Measurements from ENCODE around the gene CDCA5. TPM values are rescaled to one million over a fixed set of nuclear protein-coding genes. Genes with fewer than 3 reads are reported as not detected.

Gene CDCA5
- total RNA-seq: 1 to 10 TPM in 1 of 2 donors, under 1 TPM in 1; 0.81 to 2.5 TPM
- long read RNA-seq, partial matches to known transcripts: 0 of 2 reads
- long read RNA-seq, other reads (novel, unspliced or antisense): 0 of 2 reads

DNA sequence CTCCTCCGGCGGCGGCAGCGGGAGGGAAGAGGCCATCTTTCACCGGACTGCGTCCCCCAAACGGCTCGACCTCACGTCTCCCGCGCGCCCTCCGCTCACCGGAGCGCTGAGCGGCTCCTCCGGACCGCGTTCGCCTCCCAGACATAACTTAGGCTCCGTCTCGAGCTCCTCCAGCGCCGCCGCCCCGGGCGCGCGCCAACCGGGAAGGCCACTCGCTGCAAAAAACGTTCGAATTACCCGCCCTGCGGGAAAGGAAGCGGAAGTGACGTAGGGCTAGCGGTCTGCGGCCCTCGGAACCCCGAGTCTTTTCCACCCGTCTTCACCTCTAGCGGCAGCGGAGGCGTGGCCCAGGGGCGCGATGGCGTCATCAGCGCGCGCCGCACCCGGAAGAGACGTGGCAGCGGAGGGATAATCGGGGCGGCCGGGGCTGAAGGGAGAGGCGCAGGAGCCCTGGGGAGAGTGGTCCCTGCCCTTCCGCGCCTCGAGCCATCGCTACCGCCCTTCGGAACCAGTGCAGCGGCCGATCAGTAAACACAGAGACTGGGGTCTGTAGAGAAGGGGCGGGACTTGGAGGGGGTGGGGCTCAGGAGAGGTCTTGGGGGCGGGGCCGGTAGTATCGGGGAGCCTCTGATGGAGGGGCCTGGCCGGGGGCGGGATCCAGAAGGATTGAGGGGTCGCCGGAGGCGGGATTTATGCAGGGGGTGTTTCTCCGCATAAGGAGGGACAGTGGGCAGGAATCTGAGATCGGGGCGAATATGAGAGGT lies at the start of gene CDCA5, which contains the start of gene ZFPL1:
CDCA5 (minus strand) TSS at position 207 of the 764 bp plus-strand sequence; CDS start at position 145, 62 bp downstream.
ZFPL1 (plus strand) TSS at position 389 of the 764 bp plus-strand sequence. CDS start 477 bp downstream, outside the sequence.
- intact Hi-C loops (cut with DNase I): no loop called here
- ATAC-seq: peak; percentile 97 to 99
- DNase-seq: peak; percentile 95

DNA sequence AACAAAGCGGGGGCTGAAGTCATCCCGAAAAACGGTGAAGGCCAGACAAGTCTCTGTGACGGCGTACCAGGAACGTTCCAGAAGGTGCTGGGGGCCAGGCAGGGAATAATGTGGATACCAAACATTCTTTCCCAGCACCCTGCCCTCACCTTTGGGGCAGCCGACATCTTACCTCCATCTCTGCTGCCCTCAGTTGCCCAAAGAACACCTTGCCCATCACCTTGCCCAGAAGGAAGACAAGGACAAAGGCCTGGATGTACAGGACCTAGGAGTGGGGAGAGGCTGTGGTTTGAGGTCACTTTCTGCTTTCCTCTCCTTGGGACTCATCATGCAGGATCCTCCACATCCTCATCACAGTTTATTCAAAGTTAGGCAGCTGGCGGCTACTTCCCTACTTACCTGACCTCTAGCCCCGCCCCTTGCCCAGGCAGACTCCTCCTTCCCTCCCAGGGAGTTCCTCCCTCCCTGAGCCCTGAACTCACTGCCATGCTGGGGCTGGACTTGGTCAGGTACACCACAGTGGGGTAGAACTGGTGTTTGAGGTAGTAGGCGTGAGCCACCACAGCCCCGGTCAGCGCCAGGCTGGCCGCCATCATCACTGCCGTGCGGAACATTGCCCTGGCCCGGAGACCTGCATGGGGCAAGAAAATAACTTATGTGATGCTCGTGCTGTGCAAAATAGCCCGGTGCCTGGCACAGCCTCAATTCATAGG lies 49.3 kb upstream of the CDCA5 start:
- peak in 1 of 2 donors; percentile 7 for ATAC-seq
- peak; percentile 46 for DNase-seq
- intact Hi-C loops (cut with DNase I): no loop called here

DNA sequence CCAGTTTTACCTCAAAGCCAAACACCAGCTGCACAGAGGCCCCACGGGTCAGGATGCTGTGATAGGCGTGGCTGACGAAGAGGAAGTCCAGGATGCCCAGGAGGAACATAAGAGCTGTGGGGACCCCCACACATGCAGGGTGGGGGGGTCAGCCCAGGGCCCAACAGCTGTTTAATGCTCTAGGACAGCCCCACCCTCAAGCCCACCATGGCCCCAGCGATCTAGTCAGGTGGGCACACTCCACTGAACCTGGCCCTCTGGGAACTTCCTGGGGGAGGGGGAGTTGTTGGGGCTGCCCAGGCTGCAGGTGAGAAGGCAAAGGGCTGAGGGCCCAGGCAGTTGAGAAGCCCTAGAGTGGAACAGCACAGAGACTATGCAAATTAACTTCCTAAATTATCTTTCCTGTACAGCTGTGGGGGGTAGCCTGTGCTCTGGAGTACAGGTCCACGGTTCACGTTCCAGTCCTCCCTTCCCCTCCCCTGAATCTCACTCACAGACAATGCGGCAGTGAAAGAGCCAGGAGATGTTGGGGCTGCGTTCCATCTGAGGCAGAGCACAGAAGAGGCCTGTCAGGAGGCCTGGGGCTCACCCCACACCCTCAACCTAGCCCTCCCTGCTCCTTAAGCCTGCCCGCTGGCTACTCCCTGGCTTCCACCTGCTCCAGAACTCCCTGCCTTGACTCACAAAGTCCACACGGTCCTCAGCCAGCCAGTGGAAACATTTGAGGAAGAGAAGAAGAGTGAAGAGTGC lies 48.6 kb upstream of the CDCA5 start:
- intact Hi-C loops (cut with DNase I): no loop called here
- DNase-seq (no peak), ATAC-seq (no peak)

DNA sequence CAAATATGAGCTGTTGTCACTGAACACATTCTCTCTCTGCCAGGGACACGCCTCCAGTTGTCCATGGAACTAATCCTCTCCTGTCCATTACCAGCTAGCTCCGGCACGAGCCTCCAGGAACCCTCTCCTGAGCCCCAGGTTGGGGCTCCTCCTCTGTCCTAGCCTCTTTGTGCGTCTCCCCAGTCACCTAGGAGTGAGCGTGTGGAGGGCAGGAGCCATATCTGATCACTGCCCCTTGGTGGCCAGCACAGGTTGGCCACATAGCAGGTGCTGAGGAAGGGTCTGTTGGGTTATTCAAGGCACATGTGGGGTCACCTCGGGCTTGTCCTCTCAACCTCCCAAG lies 48.0 kb upstream of the CDCA5 start:
- intact Hi-C loops (cut with DNase I): no loop called here
- ATAC-seq: no peak
- no peak for DNase-seq

DNA sequence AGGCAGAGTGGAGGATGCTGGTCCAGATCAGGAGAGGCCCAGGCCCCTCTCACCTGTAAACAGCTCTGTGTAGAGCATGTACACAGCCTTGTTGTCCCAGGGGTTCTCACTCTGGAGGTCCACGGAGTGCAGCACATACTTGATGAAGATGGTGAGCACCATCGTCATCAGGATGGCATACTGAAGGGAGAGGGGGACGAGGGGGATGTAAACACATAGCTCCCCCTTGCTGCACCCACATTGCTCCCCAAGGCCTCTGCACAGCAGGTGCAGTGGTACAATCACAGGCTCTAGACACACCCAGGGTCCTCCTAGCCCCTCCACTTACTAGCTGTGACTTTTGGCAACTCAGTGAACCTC lies 47.6 kb upstream of the CDCA5 start:
- intact Hi-C loops (cut with DNase I): no loop called here
- DNase-seq: no peak

DNA sequence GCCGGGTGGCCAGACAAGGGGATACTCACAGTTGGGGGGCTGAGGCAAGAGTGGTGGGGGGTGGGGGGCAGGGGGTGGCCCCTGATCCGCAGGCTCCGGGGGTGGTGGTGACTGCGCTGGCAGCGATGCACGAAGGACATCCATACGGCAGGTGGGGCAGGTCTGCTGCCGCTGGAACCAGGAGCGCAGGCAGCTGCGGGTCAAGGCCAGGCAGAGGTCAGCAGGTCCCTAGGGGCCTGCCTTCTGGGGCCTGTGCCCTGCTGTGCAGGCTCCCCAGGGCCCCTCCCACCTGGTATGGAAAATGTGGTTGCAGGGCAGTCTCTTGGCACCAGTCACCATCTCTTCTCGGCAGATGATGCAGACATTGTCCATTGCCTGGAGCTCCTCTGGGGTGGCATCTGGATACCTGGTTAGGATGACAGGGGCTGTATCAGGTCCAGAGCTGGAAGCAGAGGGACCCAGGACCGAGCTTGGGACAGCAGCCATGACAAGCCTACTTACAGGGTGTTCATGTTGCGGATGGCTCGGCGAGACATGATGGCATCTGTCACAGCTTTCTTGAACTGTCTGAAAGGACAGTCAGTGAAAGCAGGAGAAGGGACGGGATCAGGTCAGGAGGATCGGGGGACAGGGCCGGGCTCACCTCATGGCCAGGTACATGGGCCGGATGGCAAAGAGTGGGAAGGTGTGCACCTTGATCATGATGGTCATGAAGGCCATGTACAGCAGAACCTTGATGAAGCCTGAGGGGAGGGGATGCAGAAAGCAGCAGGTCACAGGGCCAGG lies 47.0 kb upstream of the CDCA5 start:
- DNase-seq (no peak), ATAC-seq (no peak)
- intact Hi-C loops (cut with DNase I): no loop called here

More for the DNA sequence above, 47.6 kb upstream of the CDCA5 start:
- ATAC-seq: no peak

GRCh38 chr11:65129649-65130441 lies 46.0 kb upstream of the CDCA5 start:
- ATAC-seq (no peak), DNase-seq (no peak)
- intact Hi-C loops (cut with DNase I): no loop called here

DNA sequence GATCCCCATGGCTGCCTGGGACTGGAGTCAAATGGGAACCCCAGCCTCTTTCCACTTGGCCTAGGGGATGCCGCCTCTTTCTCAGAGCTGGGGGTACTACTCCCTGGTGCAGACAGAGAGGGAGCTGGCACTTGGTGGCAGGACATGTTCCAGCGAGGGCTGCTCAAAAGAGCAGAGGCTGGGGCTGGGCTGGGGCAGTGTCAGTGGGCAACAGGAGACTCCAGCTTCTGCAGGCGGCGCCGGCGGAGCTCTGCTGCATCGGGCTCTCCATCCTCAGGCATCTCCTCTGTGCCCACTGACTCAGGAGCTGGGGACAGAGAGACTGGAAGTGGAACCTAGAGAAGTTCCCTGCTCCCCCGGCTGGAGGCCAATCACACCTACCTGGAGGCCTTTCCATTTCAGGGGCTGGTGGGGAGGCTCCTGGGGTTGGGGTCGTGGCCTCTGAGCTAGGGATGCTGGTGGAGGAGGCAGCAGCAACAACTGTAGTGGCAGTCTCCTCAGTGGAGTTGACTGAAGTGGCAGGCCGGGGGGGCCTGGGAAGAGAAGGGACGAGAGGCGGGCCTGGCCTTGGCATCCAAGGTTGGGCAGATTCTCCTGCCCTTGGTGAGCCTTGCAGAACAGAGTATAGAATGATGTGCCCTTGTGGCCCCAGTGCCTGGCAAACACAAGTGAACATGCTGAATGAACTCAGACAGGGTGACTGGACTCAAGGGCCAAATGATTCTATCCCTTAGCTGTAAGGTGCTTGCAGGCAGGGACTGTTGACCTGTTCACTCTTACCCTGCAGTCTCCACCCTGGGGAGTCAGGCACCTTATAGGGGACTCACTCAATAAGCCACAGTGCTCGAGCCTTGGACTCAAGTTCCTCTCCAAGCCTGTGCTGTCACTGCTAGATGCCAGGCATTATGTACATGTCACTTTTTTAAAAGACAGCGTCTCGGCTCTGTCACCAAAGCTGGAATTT lies 44.6 kb upstream of the CDCA5 start:
- ATAC-seq (no peak), DNase-seq (no peak)
- intact Hi-C loops (cut with DNase I): no loop called here

- DNase-seq: no peak
- intact Hi-C loops (cut with DNase I): no loop called here
- no peak for ATAC-seq
Observed at GRCh38 chr11:65127473-65128181, 43.8 kb upstream of the CDCA5 start.

DNA sequence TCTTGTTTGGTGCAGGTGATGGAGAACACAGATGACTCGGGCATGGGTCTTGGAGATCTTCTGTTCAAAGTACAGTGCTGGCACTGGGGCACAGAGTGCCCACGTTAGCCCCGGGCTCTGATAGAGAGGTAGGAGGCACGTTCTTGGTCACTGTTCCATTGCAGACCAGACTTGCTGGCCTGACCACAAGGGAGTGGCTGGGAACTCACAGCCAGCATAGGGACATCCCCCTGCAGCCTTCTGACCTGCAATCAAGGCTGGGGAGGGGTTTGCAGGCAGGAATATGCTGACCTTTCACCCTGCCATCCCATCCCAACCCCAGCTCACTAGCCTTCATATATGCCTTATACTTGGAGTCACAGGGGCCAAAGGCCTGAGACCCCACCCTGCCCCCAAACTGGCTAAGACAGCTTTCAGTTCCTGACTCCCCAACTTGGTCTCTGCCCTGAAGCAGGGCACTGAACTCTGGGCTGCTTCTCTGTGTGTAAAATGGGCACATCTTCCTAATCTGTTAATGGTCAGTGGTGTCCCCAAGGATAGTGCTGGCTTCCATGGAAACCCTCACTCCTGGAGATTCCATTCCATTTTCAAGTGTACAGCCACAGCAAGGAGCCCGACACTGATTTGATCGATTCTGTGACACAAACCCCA lies 42.9 kb upstream of the CDCA5 start:
- DNase-seq: no peak
- ATAC-seq: no peak
- intact Hi-C loops (cut with DNase I): no loop called here

DNA sequence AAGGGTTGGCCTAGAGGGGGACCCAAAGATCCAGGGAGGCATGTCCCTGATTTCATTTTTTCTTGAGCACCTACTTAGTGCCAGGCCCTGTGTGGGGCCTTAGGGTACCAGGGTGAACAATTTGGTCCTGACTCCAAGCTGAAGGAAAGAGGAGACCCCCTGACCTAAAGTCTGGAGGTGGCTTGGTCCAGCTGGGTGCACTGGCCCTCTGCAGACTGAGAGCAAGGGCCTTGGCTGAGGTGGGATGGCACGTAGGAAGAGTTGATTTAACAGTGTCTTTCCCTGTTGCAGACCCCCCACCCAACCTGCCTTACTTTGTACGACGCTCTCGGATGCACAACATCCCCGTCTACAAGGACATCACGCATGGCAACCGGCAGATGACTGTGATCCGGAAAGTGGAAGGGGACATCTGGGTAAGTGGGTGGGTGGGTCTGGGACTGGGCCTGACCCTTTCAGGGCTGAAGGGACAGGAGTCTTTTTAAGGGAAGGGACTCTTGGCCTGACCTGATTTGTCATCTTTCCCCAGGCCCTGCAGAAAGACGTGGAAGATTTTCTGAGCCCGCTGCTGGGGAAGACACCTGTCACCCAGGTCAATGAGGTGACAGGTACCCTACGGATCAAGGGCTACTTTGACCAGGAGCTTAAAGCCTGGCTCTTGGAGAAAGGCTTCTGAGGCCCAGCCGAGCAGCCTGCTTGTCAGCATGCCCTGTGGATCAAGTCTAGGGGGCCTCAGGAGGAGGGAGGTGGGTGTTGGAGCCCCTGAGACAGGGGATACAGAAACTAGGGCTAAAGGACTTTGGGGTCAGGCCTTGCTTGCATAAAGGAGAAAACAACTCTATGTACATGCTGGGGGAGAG lies 41.6 kb upstream of the CDCA5 start:
- ATAC-seq (no peak), DNase-seq (no peak)
- intact Hi-C loops (cut with DNase I): no loop called here

DNA sequence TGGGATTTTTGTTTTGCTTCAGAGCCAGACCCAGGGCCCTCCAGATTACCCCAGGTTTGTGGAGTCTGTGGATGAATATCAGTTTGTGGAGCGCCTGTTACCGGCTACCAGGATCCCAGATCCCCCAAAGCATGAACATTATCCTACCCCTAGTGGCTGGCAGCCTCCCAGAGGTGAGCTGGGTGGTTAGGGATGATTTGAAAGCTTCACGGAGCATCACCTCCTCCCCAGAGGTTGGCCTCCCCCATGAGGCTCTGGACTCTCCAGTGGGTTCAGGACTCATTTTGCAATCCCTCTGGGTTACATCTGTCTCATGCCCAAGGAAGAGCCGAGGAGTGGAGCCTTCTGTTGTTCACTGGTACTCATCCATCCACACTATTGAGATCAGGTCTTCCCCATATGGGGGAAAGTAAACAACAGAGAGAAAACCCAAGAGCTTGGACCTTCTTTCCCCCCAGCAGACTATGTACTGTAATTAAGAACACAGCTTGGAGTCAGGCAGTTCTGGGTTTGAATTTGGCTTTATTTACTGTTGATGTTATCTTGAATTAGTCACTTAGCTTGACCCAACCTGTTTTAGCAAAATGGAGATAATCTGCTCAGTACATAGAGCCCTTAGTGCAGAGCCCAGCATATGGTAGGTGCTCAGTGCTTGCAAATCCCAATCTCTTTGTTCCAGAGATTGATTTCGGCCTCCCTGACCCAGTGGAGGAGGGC lies 40.8 kb upstream of the CDCA5 start:
- DNase-seq (no peak), ATAC-seq (no peak)
- intact Hi-C loops (cut with DNase I): loop anchor here in 1 of 2 donors (5.0 kb wide), 1 partner anchor 58 kb away; the partner anchor contains the start of gene CAPN1

- DNase-seq (peak; percentile 99), ATAC-seq (peak; percentile 91 to 93)
- intact Hi-C loops (cut with DNase I): loop anchor here in 1 of 2 donors (5.0 kb wide), 1 partner anchor 60 kb away; the partner anchor contains the start of gene CAPN1
Observed at GRCh38 chr11:65121865-65122696, 38.2 kb upstream of the CDCA5 start, which contains the start of the genes FAU and MRPL49. Gene FAU, minus strand, starts transcription at chr11:65122134. Its CDS starts 321 bp downstream, at chr11:65121813. Gene MRPL49, plus strand, starts transcription at chr11:65122321. Its CDS starts 26 bp downstream, at chr11:65122347.

All from left cardiac atrium (tissue), 4 donors.